ENCODE data around the gene RUFY4. TPM values are rescaled to one million over a fixed set of nuclear protein-coding genes. Genes with fewer than 3 reads are reported as not detected.

The RUFY4 gene
- polyA plus RNA-seq, 1 donor (not counting 4 experiments of a cell fraction or from before 2014, with no cell fraction given): not detected

DNA sequence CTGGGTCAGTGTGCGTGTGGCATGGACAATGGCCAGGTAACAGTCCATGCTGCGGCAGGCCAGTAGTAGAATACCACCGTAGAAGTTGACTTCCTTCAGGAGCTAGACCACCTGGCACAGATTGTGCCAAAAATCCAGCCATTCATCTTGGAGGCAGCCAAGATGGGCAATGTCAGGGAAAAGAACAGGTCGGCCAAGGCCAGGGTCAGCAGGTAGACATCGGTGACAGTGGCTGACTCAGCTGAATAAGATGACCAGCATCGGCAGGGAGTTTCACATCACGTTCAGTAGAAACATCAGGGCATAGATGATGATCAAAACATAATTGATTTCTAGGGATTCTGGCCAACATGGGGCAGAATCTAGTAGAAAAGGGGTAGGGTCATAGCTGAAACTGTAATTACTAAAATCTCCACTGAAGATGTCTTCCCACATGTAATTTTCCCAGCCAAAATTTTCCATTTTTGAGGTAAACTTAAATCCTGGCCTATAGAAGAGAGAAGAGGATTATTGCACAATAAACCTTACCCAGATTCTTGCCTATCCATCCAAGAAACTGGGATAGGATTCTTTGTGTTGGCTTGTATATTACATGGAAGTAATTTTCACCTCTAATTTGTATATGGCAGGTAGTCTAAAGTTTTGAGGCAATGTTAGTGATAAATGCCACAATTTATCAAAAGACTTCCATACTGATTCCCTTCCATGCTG lies 7.9 kb upstream of the RUFY4 start:
- H3K9me1 ChIP-seq (ENCODE audit: control insufficient read depth, extremely low read depth, insufficient read depth, low read length): no peaks in the 10 kb centered on the region
- TF ChIP-seq, protein P1, sequence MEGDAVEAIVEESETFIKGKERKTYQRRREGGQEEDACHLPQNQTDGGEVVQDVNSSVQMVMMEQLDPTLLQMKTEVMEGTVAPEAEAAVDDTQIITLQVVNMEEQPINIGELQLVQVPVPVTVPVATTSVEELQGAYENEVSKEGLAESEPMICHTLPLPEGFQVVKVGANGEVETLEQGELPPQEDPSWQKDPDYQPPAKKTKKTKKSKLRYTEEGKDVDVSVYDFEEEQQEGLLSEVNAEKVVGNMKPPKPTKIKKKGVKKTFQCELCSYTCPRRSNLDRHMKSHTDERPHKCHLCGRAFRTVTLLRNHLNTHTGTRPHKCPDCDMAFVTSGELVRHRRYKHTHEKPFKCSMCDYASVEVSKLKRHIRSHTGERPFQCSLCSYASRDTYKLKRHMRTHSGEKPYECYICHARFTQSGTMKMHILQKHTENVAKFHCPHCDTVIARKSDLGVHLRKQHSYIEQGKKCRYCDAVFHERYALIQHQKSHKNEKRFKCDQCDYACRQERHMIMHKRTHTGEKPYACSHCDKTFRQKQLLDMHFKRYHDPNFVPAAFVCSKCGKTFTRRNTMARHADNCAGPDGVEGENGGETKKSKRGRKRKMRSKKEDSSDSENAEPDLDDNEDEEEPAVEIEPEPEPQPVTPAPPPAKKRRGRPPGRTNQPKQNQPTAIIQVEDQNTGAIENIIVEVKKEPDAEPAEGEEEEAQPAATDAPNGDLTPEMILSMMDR (optimal IDR thresholded peaks at IDR 0.05 in 1 of 3, IDR thresholded peaks at IDR 0.05 in 1 of 3, conservative IDR thresholded peaks at IDR 0.05 in 1 of 3; ENCODE audit: extremely low read depth in 1 of 3, insufficient read depth in 2 of 3, low read length in 3 of 3): no peak
- no peak for TF ChIP-seq EZH2 (IDR thresholded peaks at IDR 0.05; ENCODE audit: low read length)
- no peaks in the 10 kb centered on the region for H3K9me3 ChIP-seq (ENCODE audit: control insufficient read depth, low read depth, low read length)
- H3K9ac ChIP-seq (ENCODE audit: control insufficient read depth, extremely low read depth, insufficient read depth, low read length): no peak overlapping the region
- no peaks in the 10 kb centered on the region for H3K79me2 ChIP-seq (ENCODE audit: control insufficient read depth, insufficient read depth, low read length)
- DNase-seq (ENCODE audit: low read depth, low spot score) (no peak), FAIRE-seq (no peak)
- H4K20me1 ChIP-seq (ENCODE audit: control insufficient read depth, extremely low read depth, insufficient read depth, low read length): no peaks in the 10 kb centered on the region
- no peak overlapping the region for H3K4me2 ChIP-seq (ENCODE audit: control insufficient read depth, extremely low read depth, insufficient read depth, low read depth, low read length)
- H3K27ac ChIP-seq (ENCODE audit: control insufficient read depth, insufficient read depth, low read length): no peak overlapping the region
- peaks cover 57% of the 10 kb centered on the region for H3K27me3 ChIP-seq (ENCODE audit: control insufficient read depth, extremely low read depth, insufficient read depth, low read length)
- H3K4me1 ChIP-seq (ENCODE audit: control insufficient read depth, extremely low read depth, insufficient read depth, low read length): no peaks in the 10 kb centered on the region
- no peaks in the 10 kb centered on the region for H3K36me3 ChIP-seq (ENCODE audit: control insufficient read depth in 2 of 2, extremely low read depth in 1 of 2, insufficient read depth in 2 of 2, low read length in 2 of 2)
- no peak overlapping the region for H3K4me3 ChIP-seq (ENCODE audit: control insufficient read depth in 2 of 3, extremely low read depth in 1 of 3, insufficient read depth in 2 of 3, low read depth in 1 of 3, low read length in 3 of 3)
- H2AFZ ChIP-seq (ENCODE audit: control insufficient read depth, low read length): no peak overlapping the region
- dilution Hi-C loops (cut with MboI; ENCODE audit: extremely low pct_ligation_motif_present, low sequenced_read_pairs): no loop called here

GRCh38 chr2:218063486-218063885 lies 5.6 kb upstream of the RUFY4 start:
- Histone ChIP-seq H3K9me1 (ENCODE audit: control insufficient read depth, extremely low read depth, insufficient read depth, low read length) (no peaks in the 10 kb centered on the region), H2AFZ (ENCODE audit: control insufficient read depth, low read length) (no peak overlapping the region), H3K4me2 (ENCODE audit: control insufficient read depth, extremely low read depth, insufficient read depth, low read depth, low read length) (no peak overlapping the region), H4K20me1 (ENCODE audit: control insufficient read depth, extremely low read depth, insufficient read depth, low read length) (no peaks in the 10 kb centered on the region), H3K27me3 (ENCODE audit: control insufficient read depth, extremely low read depth, insufficient read depth, low read length) (peaks cover 59% of the 10 kb centered on the region), H3K36me3 (ENCODE audit: control insufficient read depth in 2 of 2, extremely low read depth in 1 of 2, insufficient read depth in 2 of 2, low read length in 2 of 2) (no peaks in the 10 kb centered on the region), H3K9me3 (ENCODE audit: control insufficient read depth, low read depth, low read length) (no peaks in the 10 kb centered on the region), H3K79me2 (ENCODE audit: control insufficient read depth, insufficient read depth, low read length) (no peaks in the 10 kb centered on the region), H3K4me3 (ENCODE audit: control insufficient read depth in 2 of 3, extremely low read depth in 1 of 3, insufficient read depth in 2 of 3, low read depth in 1 of 3, low read length in 3 of 3) (no peak overlapping the region), H3K9ac (ENCODE audit: control insufficient read depth, extremely low read depth, insufficient read depth, low read length) (no peak overlapping the region), H3K27ac (ENCODE audit: control insufficient read depth, insufficient read depth, low read length) (no peak overlapping the region), H3K4me1 (ENCODE audit: control insufficient read depth, extremely low read depth, insufficient read depth, low read length) (no peaks in the 10 kb centered on the region)
- dilution Hi-C loops (cut with MboI; ENCODE audit: extremely low pct_ligation_motif_present, low sequenced_read_pairs): no loop called here
- FAIRE-seq (no peak), DNase-seq (ENCODE audit: low read depth, low spot score) (no peak)
- TF ChIP-seq, protein P1 (optimal IDR thresholded peaks at IDR 0.05 in 1 of 3, IDR thresholded peaks at IDR 0.05 in 1 of 3, conservative IDR thresholded peaks at IDR 0.05 in 1 of 3; ENCODE audit: extremely low read depth in 1 of 3, insufficient read depth in 2 of 3, low read length in 3 of 3): no peak
- no peak for TF ChIP-seq EZH2 (IDR thresholded peaks at IDR 0.05; ENCODE audit: low read length)
